Lung (tissue), 12 donors: ENCODE measurements around the gene NBEA. TPM values are rescaled to one million over a fixed set of nuclear protein-coding genes. Genes with fewer than 3 reads are reported as not detected.

ENCODE experiments used
- ATAC-seq: fragments of 200-7000 bp; cut with Tn5 transposase; one replicate; pipeline ENCODE4 v1.9.1; 2020; ENCODE audit warnings: moderate number of reproducible peaks; ENCODE audit not compliant: insufficient read depth, low FRiP score
- DNase-seq, 3 donors: peaks; one replicate each; pipeline ENCODE4 v3.0.0-alpha.2; 2013 to 2017
- H3K27ac ChIP-seq, 2 donors: one replicate each; pipeline ENCODE4 v1.5.1; 2013; ENCODE audit warnings: mild to moderate bottlenecking in 2 of 2, moderate library complexity in 2 of 2, control low read depth in 1 of 2, inconsistent platforms in 1 of 2, low read depth in 1 of 2, low read length in 1 of 2
- H3K27me3 ChIP-seq, 3 donors: one replicate each; pipeline ENCODE4 v1.5.1; 2013; ENCODE audit warnings: low read length in 2 of 3; ENCODE audit not compliant: control insufficient read depth in 3 of 3, insufficient read depth in 3 of 3
- H3K36me3 ChIP-seq, 4 donors: one replicate each; pipeline ENCODE4 v1.5.1; 2013; ENCODE audit warnings: low read length in 4 of 4, mild to moderate bottlenecking in 1 of 4, moderate library complexity in 1 of 4; ENCODE audit not compliant: control insufficient read depth in 4 of 4, insufficient read depth in 4 of 4
- H3K4me1 ChIP-seq, 5 donors: one replicate each; pipeline ENCODE4 v1.5.1; 2013; ENCODE audit warnings: low read length in 5 of 5, mild to moderate bottlenecking in 2 of 5, moderate library complexity in 1 of 5; ENCODE audit not compliant: control insufficient read depth in 5 of 5, insufficient read depth in 5 of 5
- H3K4me3 ChIP-seq: one replicate; pipeline ENCODE4 v1.5.1; 2013; ENCODE audit warnings: mild to moderate bottlenecking, control low read depth, moderate library complexity
- H3K9ac ChIP-seq, 2 donors: one replicate each; pipeline ENCODE4 v1.5.1; 2013; ENCODE audit warnings: low read length in 2 of 2, control low read depth in 1 of 2; ENCODE audit not compliant: insufficient read depth in 1 of 2
- H3K9me3 ChIP-seq, 4 donors: one replicate each; pipeline ENCODE4 v1.5.1; 2013; ENCODE audit warnings: low read length in 3 of 4, mild to moderate bottlenecking in 1 of 4, moderate library complexity in 1 of 4; ENCODE audit not compliant: control insufficient read depth in 4 of 4, insufficient read depth in 3 of 4
- CTCF ChIP-seq: IDR thresholded peaks from 2 replicates; pipeline ENCODE4 v1.5.1; 2012; ENCODE audit warnings: mild to moderate bottlenecking; ENCODE audit errors: control extremely low read depth, extremely low read depth
- WGBS, 2 donors: extraction: QIAGEN DNeasy Blood & Tissue Kit; methylation state at CpG; one replicate each; pipeline ENCODE4 v1.1.7; 2013; 5-methylcytosine and 5-hydroxymethylcytosine counted together
- polyA plus RNA-seq, 2 donors: library from polyadenylated mRNA; stranded (reverse); fragments of 200-250 nt; gene quantifications; one replicate each; pipeline ENCODE4 v1.2.1, GENCODE V29; 2013
- total RNA-seq, 2 donors: library from RNA; depleted of rRNA in 1 of 2; stranded (reverse); fragments of >200 nt in 1 of 2; gene quantifications; one replicate each; pipeline ENCODE4 v1.2.1, GENCODE V29; 2014 to 2021
- donor health status: control.
- donor health status: control.
- donor health status: Bipolar disorder and iron deficiency.
- donor health status: healthy.
- donor health status: DM: yes; HTN: yes; CAD: no.

Gene NBEA
- total and polyA plus RNA-seq, 4 donors, result 1.6 to 26.5 (median 5.3) TPM

DNA sequence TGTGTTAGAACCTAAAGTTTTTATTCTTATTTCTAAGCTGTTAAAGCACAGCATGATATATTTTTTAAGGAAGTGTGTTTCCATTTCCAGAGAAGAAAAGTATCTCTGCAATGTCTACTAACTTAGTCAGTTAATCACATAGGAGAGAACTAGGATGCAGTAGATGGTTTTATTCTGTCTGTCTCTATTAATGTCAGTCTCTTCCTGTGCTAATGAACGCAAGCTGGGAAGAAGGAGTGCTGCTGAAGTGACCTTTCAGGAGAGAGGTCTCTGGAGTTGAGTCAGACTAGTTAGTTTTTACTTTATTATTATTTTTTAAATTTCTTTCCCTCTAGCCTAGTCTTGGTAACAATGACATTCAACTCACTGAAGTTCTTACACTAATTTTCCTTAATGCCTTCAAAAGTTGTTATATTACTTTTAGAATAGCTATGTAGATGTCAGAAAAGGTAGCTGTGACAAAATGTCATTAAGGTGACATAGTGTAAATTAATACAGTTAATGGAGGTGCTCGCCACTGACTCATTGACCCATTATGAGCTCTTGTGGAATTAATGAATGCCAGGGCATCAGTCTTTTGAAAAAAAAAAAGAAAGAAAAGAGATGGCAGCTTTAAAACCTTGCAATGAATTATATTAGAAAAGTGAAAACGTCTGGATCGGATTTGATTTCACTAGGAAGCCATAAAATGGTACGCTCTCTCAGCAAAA is 654.4 kb downstream of the NBEA start:
- no peak for TF ChIP-seq CTCF
- H3K4me3 ChIP-seq, result no peak overlapping the region
- 90 to 96% methylated on average over 5 of the region's 5 CpGs for WGBS, 2 donors
- H3K36me3 ChIP-seq, result no peaks in the 10 kb centered on the region
- no peaks in the 10 kb centered on the region for H3K27me3 ChIP-seq
- H3K9me3 ChIP-seq, result no peaks in the 10 kb centered on the region
- H3K27ac ChIP-seq, result no peak overlapping the region
- ATAC-seq, result no peak
- no peak for DNase-seq
- peaks cover 0 to 14% (median 0%) of the 10 kb centered on the region in 5 donors for H3K4me1 ChIP-seq
- no peak overlapping the region for H3K9ac ChIP-seq

- H3K9ac ChIP-seq, result no peak overlapping the region
- DNase-seq (no peak), ATAC-seq (no peak)
- H3K27ac ChIP-seq, result no peak overlapping the region
- no peaks in the 10 kb centered on the region for H3K9me3 ChIP-seq
- no peak overlapping the region for H3K4me3 ChIP-seq
- H3K36me3 ChIP-seq, result no peaks in the 10 kb centered on the region
- TF ChIP-seq CTCF, result no peak
- H3K27me3 ChIP-seq, result no peaks in the 10 kb centered on the region
- peaks cover 0 to 14% (median 0%) of the 10 kb centered on the region in 5 donors for H3K4me1 ChIP-seq
- 78 to 92% methylated on average over 3 of the region's 3 CpGs for WGBS, 2 donors
These were observed 655.4 kb downstream of the NBEA start for GRCh38 chr13:35597451-35597850.

DNA sequence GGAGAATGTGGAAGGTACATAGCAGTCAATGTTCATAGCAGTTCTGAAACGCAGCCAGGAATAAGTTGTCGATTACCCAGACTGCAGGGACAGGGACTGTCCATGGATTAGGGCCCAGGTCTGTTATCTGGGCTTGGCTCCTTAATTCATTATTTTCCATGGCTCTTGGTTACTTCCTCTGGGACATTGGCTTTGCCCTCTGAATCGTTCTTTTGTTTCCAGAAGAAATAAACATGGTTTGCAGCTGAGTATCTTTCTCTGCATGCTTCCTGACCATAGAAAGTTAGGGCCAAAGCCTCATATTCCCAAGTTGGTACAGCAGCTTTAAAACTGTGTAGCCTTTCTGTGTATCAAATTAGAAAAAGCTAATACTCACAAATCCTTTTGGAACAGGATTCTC is 656.2 kb downstream of the NBEA start:
- Histone ChIP-seq H3K27me3 (no peaks in the 10 kb centered on the region), H3K9ac (no peak overlapping the region), H3K36me3 (no peaks in the 10 kb centered on the region), H3K4me3 (no peak overlapping the region), H3K4me1 (peaks cover 0 to 14% (median 0%) of the 10 kb centered on the region in 5 donors), H3K27ac (no peak overlapping the region), H3K9me3 (no peaks in the 10 kb centered on the region)
- 69 to 74% methylated on average over 3 of the region's 3 CpGs for WGBS, 2 donors
- DNase-seq (no peak), ATAC-seq (no peak)
- TF ChIP-seq CTCF, result no peak
